K562 treated with DMSO at 1 percent for 4 hours (cell line): ENCODE measurements around the gene NPIPB4. TPM values are rescaled to one million over a fixed set of nuclear protein-coding genes. Genes with fewer than 3 reads are reported as not detected.

Experiments used
- total RNA-seq: library from RNA; unstranded; fragments of 300-600 nt; gene quantifications from 2 replicates; pipeline ENCODE4 v1.2.3, GENCODE V29; 2022; ENCODE audit not compliant: insufficient read depth

Gene NPIPB4
- 15.1 and 15.3 TPM in 2 replicates for total RNA-seq

DNA sequence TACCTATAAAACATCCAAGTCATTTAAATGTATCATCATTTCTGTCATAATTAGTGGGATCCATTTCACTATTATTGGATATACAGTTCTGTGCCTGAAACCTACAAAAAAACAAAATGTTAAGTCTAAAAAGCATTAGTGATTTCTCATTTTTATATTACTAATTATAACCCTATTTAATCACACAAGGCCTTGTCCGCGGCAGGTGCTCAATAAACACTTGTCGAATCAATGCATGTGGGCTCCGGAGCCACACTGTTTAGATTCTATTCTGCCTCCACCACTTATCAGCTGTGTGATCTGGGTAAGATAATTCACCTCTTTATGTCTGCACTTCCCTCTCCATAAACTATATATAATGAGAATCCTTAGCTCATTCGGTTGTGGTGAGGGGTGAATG is at the start of gene NPIPB4:
NPIPB4 (minus strand) TSS at position 101 of the 400 bp plus-strand sequence. CDS start 378 bp downstream, outside the sequence.

Other genes starting within 250 kb of the NPIPB4 start
- gene IGSF6, start 205.1 kb downstream of the NPIPB4 start, total RNA-seq, result 0.71 TPM in 1 of 2 replicates, not detected in the other
- not detected in 2 replicates for gene OTOA, start 193.8 kb downstream of the NPIPB4 start, total RNA-seq
- 191 and 203 TPM in 2 replicates for gene UQCRC2, start 95.6 kb upstream of the NPIPB4 start, total RNA-seq
- gene PDZD9, start 143.4 kb upstream of the NPIPB4 start, total RNA-seq, result not detected in 2 replicates
- 7.3 and 11.3 TPM in 2 replicates for gene MOSMO, start 150.4 kb upstream of the NPIPB4 start, total RNA-seq
- gene VWA3A, start 234.8 kb upstream of the NPIPB4 start, total RNA-seq, result 0.16 TPM in 1 of 2 replicates, not detected in the other